ENCODE results near the gene TGFBR3L. TPM values are rescaled to one million over a fixed set of nuclear protein-coding genes. Genes with fewer than 3 reads are reported as not detected.
A peak's percentile ranks its signal among the peaks of the same experiment; 100 is the strongest.

TGFBR3L gene
- total RNA-seq, 1 donor from 2014 or later: 1.2 TPM

GRCh38 chr19:7965259-7965841, 50.7 kb downstream of the TGFBR3L start:
- Histone ChIP-seq H3K4me3 (no peak overlapping the region), H3K27me3 (no peaks in the 10 kb centered on the region), H3K27ac (no peak overlapping the region), H3K4me1 (no peaks in the 10 kb centered on the region), H3K36me3 (peaks cover 88% of the 10 kb centered on the region), H3K9me3 (no peaks in the 10 kb centered on the region)
- no peak for ATAC-seq
- TF ChIP-seq CTCF (IDR thresholded peaks at IDR 0.05): no peak
- intact Hi-C loops (cut with DNase I): no loop called here
- no peak for DNase-seq

- intact Hi-C loops (cut with DNase I): no loop called here
- Histone ChIP-seq H3K36me3 (peaks cover 81% of the 10 kb centered on the region), H3K4me1 (no peaks in the 10 kb centered on the region), H3K4me3 (no peak overlapping the region), H3K9me3 (no peaks in the 10 kb centered on the region), H3K27ac (no peak overlapping the region), H3K27me3 (no peaks in the 10 kb centered on the region)
- TF ChIP-seq CTCF (IDR thresholded peaks at IDR 0.05): no peak
- ATAC-seq (no peak), DNase-seq (no peak)
These were observed 51.5 kb downstream of the TGFBR3L start for GRCh38 chr19:7965921-7966665.

GRCh38 chr19:7968008-7968795, 53.6 kb downstream of the TGFBR3L start:
- Histone ChIP-seq H3K36me3 (peaks cover 73% of the 10 kb centered on the region), H3K9me3 (no peaks in the 10 kb centered on the region), H3K27me3 (no peaks in the 10 kb centered on the region), H3K4me3 (no peak overlapping the region), H3K27ac (no peak overlapping the region), H3K4me1 (no peaks in the 10 kb centered on the region)
- DNase-seq (no peak), ATAC-seq (peak; percentile 5)
- intact Hi-C loops (cut with DNase I): no loop called here
- no peak for TF ChIP-seq CTCF (IDR thresholded peaks at IDR 0.05)

Other genes starting within 250 kb of the TGFBR3L start
- 12.5 TPM for gene RETN, start 245.8 kb upstream of the TGFBR3L start, total RNA-seq
- gene MCEMP1, start 237.7 kb upstream of the TGFBR3L start, total RNA-seq: 97.9 TPM
- gene TRAPPC5, start 234.0 kb upstream of the TGFBR3L start, total RNA-seq: 83.9 TPM
- gene FCER2, start 212.7 kb upstream of the TGFBR3L start, total RNA-seq: 0.58 TPM
- 1.4 TPM for gene CLEC4G, start 182.7 kb upstream of the TGFBR3L start, total RNA-seq
- 10.6 TPM for gene CD209, start 167.3 kb upstream of the TGFBR3L start, total RNA-seq
- gene CLEC4M, start 151.6 kb upstream of the TGFBR3L start, total RNA-seq: 4.8 TPM
- 15.5 TPM for gene EVI5L, start 84.6 kb upstream of the TGFBR3L start, total RNA-seq
- 2.6 TPM for gene PRR36, start 40.4 kb upstream of the TGFBR3L start, total RNA-seq
- gene LRRC8E, start 26.3 kb upstream of the TGFBR3L start, total RNA-seq: 11.0 TPM
- 36.4 TPM for gene MAP2K7, start 11.0 kb upstream of the TGFBR3L start, total RNA-seq
- 28.9 TPM for gene SNAPC2, start 5.5 kb downstream of the TGFBR3L start, total RNA-seq
- gene CTXN1, start 11.3 kb downstream of the TGFBR3L start, total RNA-seq: 1.2 TPM
- 49.8 TPM for gene TIMM44, start 28.8 kb downstream of the TGFBR3L start, total RNA-seq
- 65.9 TPM for gene ELAVL1, start 90.8 kb downstream of the TGFBR3L start, total RNA-seq
- gene CCL25, start 137.9 kb downstream of the TGFBR3L start, total RNA-seq: not detected
- gene FBN3, start 234.8 kb downstream of the TGFBR3L start, total RNA-seq: 8.5 TPM